Brain pericyte (primary cell): Measurements from ENCODE around the gene PER2.

Source experiments
- DNase-seq: peaks from one replicate; pipeline ENCODE4 v3.0.0-alpha.2; 2012; ENCODE audit warnings: low read depth, low spot score

PER2 gene

GRCh38 chr2:238231251-238231793 lies 57.1 kb downstream of the PER2 start:
- no peak for DNase-seq

GRCh38 chr2:238230699-238231098 lies 57.7 kb downstream of the PER2 start:
- no peak for DNase-seq

- no peak for DNase-seq
Observed at GRCh38 chr2:238228700-238229099, 59.7 kb downstream of the PER2 start.

DNA sequence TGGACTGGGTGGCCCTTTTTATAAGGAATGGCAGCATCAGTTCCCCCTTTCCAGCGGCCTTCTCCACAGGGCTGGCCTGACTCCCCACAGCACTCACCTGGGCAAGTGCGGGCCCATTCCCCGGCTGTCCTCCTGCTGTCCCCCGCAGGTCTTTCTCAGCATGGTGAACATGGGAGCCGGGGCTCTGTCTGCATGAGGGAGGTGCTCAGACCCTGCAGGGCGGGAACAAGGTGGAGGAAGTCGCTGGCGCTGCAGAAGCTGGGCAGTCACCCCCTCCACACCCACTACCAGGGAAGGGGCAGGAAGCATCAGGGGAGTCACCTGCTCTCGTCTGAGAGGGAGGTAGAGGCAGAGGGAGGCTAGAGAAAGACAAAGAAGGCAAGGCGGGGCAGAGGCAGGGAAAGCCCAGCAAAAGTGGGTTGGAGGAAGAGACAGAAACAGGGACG lies 60.8 kb downstream of the PER2 start:
- no peak for DNase-seq

DNA sequence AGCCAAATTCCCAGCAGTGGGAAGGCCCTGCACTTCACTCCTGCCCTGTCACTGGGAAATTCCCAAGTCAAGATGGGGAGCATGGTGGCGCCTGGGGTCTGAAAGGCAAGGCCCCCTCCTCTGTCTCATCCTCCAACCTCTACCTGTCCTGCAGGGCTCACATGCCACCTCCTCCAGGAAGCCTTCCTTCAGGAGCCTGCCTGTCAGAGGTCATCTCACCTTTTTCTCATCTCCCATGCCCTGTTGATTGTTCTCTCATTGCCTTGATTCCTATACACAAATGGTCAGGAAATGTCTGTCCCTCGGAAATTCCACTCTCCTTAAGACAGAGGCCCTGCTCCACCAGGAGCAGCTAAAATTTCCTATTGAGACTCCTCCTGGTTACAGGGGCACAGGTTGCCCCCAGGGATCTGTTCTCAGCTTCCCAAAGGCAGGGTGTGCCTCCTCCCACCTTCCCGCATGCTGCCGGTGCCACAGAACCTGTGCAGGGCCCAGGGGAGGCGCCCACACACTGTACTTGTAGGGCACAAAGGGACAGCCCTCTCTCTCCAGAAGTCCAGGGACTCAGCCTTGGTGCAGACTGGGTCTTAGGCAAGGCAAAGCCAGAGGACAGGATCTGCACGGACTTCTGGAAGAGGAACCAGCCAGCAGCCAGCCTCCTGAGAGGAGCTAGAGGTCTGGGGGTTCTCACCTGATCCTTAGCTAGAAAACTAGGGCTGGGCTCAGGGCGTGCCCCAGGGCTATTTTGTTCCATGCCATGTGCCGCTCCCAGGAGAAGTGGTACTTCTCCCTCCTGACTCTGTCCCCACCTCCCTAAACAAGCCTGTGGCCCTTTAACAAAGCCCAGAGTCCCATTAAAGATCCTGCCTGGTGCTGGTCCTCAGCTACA lies 61.5 kb downstream of the PER2 start:
- no peak for DNase-seq

DNA sequence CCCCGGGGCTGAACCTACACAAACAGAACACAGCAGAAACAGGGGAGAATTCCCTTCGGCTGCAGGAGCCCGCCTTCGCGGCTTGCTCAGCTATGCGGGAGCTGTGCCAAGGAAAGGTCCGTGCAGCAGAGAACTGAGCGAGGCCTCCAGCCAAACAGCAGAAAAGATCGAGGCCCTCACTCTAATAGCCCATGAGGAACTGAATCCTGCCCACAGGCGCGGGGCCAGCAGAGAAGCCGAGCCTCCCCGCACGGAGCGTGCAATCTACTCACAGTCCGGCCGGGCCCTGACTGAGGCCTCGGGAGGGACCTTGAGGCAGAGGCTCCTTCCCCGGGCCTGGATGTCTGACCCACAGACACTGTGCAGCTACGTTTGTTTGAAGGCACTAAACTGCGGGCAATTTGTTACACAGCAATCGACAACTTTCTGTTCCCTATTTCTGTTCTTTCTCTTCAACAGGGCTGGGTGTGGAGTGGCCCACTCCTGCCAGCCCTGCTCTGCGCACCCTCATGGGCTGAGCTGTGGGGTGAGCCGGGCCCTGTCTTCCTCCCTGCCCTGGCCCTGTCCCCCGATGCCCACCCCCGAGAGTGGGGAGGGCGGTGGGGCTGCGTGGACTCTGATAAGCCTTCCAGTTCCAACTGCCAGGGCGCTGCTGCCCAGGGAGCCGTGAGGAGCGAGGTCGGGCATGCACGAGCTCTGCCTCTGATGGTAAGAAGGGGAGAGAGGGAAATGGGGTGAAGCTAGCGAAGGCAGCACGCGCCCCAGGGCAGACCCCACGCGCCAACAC lies 62.3 kb downstream of the PER2 start:
- no peak for DNase-seq

DNA sequence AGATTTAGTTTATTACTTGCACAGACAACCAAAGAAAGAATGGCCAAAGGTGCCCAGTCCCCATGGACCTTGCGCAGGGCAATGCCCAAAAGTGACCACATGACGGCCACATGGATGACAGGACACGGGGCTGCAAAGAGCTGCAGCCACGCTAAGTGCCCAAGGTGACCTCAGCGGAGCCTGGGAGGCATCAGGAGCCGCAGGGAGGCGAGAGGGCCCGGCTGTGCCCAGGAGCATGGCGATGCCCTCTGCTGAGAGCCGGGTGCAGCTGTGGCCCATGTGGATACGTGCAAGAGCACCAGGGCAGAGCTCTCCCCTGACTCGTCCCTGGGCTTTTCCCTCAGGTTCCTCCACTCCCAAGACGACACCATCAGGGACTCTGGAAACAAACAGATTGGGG lies 63.3 kb downstream of the PER2 start:
- DNase-seq = no peak

GRCh38 chr2:238224356-238225035 lies 63.9 kb downstream of the PER2 start:
- no peak for DNase-seq

DNA sequence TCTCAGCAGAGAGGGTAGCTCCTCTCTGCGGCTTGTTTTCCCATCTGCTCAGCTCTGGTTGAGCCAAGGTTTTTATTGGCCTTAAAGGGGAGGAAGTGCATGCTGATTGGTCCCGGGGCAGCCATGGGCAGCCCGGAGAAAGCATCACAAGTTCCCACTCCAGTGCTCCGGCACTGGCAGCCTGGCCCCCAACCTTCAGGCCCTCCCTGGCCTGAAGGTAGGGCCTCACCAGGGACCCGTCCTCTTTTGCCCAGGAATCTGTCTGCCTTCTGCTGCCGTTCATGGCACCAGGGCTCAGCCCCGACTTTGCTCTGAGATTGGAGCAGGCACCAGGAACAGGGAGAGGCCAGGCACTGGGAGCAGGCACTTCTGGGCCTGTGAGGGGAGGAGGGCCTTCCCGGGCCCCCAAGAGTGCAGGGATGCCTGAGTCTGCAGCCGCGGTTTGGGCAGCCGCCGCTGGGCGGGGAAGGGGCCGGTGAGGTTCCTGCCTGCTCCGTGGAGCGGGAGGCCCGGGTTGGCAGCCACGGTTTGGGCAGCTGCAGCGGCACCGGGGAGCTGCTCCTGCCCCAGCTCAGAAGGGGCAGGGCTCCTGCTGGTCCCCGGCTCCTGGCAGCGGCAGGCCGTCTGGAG lies 67.4 kb downstream of the PER2 start:
- no peak for DNase-seq

- DNase-seq = no peak
Observed at GRCh38 chr2:238220274-238220891, 68.0 kb downstream of the PER2 start.

DNA sequence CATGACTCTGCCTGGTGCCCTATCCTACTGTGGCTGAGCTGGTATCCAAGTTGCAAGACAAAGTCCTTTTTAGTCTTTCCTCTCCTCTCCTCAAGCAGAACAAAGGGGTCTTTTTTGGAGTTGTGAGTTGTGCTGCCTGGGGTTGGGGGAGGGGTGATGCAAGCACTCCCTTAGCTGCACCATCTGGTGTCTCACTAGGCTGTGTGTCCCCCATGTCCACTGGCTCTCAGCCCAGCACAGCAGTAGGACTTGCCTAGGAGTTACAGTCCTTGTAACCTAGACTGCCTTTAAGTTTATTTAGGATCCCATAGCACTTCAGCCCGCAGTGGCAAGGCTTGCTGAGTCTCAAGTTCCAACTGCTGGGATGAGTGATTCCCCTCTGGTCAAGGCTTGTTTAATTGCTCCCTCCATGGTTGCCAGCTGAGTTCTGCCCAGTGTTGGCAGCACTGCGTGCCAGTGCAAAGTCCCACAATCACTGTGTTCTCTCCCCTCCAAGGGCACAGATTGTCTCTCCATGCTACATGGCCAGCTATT lies 71.7 kb downstream of the PER2 start:
- DNase-seq = no peak

- DNase-seq = no peak
Observed at GRCh38 chr2:238207006-238207405, 81.4 kb downstream of the PER2 start.

DNA sequence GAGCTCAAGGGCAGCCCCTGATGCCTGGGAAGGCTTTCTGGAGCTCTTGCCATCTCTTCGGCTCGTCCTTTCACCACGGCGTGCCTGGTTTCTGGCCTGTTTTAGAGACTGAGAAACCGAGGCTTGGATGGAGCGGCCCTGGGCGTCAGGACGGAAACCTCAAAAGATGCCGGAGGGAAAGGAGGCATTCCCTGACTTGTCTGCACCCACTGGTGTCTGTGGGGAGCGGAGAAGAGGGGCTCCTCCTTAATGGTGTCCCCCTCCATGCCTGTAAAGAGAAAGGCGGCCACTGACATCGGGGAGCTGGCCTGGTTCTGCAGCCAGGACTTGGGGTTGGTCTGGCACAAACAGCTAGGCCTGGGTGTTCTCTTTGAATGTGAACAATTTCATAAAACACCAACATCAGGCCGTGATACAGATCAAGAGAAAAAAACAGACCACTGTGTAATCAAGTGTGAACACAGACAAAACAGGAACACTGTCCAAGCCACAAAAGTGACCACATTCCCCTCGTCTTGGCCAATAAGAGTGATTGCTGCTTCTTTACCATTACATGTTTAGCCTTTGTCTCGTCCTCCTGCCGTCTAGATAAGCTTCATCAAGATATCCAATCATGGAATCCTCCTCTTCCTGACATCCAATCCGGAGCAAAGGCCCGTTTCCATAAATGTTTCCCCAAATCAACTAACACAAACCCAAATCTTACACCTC lies 84.3 kb downstream of the PER2 start:
- DNase-seq = no peak

GRCh38 chr2:238203094-238203972 lies 85.1 kb downstream of the PER2 start, which contains the start of gene ILKAP:
Gene ILKAP (minus strand): TSS chr2:238203695. CDS start chr2:238203553, 142 bp downstream.
- no peak for DNase-seq

GRCh38 chr2:238202326-238203093 lies 85.9 kb downstream of the PER2 start:
- no peak for DNase-seq
